HEK293T (cell line): Measurements from ENCODE around the gene NKAIN2.

ENCODE experiments used
- BHLHE40 ChIP-seq: fragments of 450-650 bp; IDR thresholded peaks from 2 replicates; pipeline ENCODE4 v1.6.1; 2016; ENCODE audit warnings: mild to moderate bottlenecking, moderate library complexity, borderline replicate concordance
- ELF4 ChIP-seq: fragments of 450-650 bp; IDR thresholded peaks from 2 replicates; pipeline ENCODE4 v1.6.1; 2017; ENCODE audit warnings: antibody characterized with exemption
- FOXA1 ChIP-seq: fragments of 450-650 bp; IDR thresholded peaks from 2 replicates; pipeline ENCODE4 v1.6.1; 2016; ENCODE audit warnings: mild to moderate bottlenecking
- FOXK2 ChIP-seq: fragments of 450-650 bp; IDR thresholded peaks from 2 replicates; pipeline ENCODE4 v1.6.1; 2016; ENCODE audit warnings: mild to moderate bottlenecking
- FOXM1 ChIP-seq: fragments of 450-650 bp; IDR thresholded peaks from 2 replicates; pipeline ENCODE4 v1.6.1; 2017; ENCODE audit warnings: mild to moderate bottlenecking, borderline replicate concordance
- HDGF ChIP-seq: fragments of 450-650 bp; IDR thresholded peaks from 2 replicates; pipeline ENCODE4 v1.6.1; 2017; ENCODE audit warnings: antibody characterized with exemption, borderline replicate concordance
- L3MBTL2 ChIP-seq: fragments of 450-650 bp; conservative IDR thresholded peaks from 2 replicates; pipeline ENCODE4 v1.6.1; 2016; ENCODE audit warnings: mild to moderate bottlenecking
- LEF1 ChIP-seq: fragments of 450-650 bp; IDR thresholded peaks from 2 replicates; pipeline ENCODE4 v1.6.1; 2017; ENCODE audit warnings: mild to moderate bottlenecking, borderline replicate concordance
- NFRKB ChIP-seq: fragments of 450-650 bp; IDR thresholded peaks from 2 replicates; pipeline ENCODE4 v1.6.1; 2016; ENCODE audit warnings: mild to moderate bottlenecking, moderate library complexity
- PKNOX1 ChIP-seq: fragments of 450-650 bp; IDR thresholded peaks from 2 replicates; pipeline ENCODE4 v1.6.1; 2016
- SP1 ChIP-seq: fragments of 450-650 bp; IDR thresholded peaks from 2 replicates; pipeline ENCODE4 v1.6.1; 2017
- SUZ12 ChIP-seq: fragments of 450-650 bp; IDR thresholded peaks from 2 replicates; pipeline ENCODE4 v1.6.1; 2016; ENCODE audit warnings: mild to moderate bottlenecking
- TARDBP ChIP-seq: fragments of 450-650 bp; IDR thresholded peaks from 2 replicates; pipeline ENCODE4 v1.6.1; 2016

GRCh38 chr6:124714728-124715127 is 911.1 kb downstream of the NKAIN2 start:
- TF ChIP-seq SUZ12 (no peak), FOXK2 (no peak), SP1 (no peak), ELF4 (no peak), BHLHE40 (no peak), PKNOX1 (no peak), FOXM1 (no peak), TARDBP (no peak), HDGF (no peak), LEF1 (no peak), FOXA1 (no peak), L3MBTL2 (no peak), NFRKB (no peak)
